AG04450 (cell line): ENCODE measurements around the gene FREM1. TPM values are rescaled to one million over a fixed set of nuclear protein-coding genes. Genes with fewer than 3 reads are reported as not detected.

Experiments
- CTCF ChIA-PET: fragments of 300-600, 350-600 bp; formaldehyde crosslinking; extraction: SDS; loops from one replicate; lab custom pipeline; 2022; ENCODE audit warnings: antibody characterized with exemption, inconsistent platforms; lab: Charles Lee
- POLR2A ChIA-PET: fragments of 350-600 bp; formaldehyde crosslinking; extraction: SDS; loops from one replicate; lab custom pipeline; 2021; ENCODE audit warnings: antibody characterized with exemption, inconsistent platforms; lab: Yijun Ruan, JAX
- DNase-seq: peaks from one replicate; pipeline ENCODE4 v3.0.0-alpha.2; 2011; ENCODE audit warnings: low read depth, low spot score
- H3K27ac ChIP-seq: one replicate; pipeline ENCODE4 v1.5.1; 2012; ENCODE audit warnings: low read depth, low read length, control low read depth
- H3K27me3 ChIP-seq: one replicate; pipeline ENCODE4 v1.6.0; 2012; ENCODE audit warnings: low read length; ENCODE audit not compliant: control insufficient read depth, insufficient read depth
- H3K4me3 ChIP-seq: 2 replicates; pipeline ENCODE4 v1.5.1; 2011; ENCODE audit warnings: mild to moderate bottlenecking, low read depth, low read length, control low read depth
- H3K9me3 ChIP-seq: 2 replicates; pipeline ENCODE4 v1.5.1; 2012; ENCODE audit warnings: low read length; ENCODE audit not compliant: control insufficient read depth, insufficient read depth
- polyA plus RNA-seq: library from polyadenylated mRNA; depleted of rRNA; stranded (reverse); fragments of >200 nt; gene quantifications from 2 replicates; pipeline ENCODE4 v1.2.3, GENCODE V29; 2011
- TF ChIP-seq, protein P1 (sequence below): IDR thresholded peaks from 2 replicates; pipeline ENCODE4 v1.5.1; 2011; ENCODE audit warnings: low read depth, low read length, control low read depth, inconsistent platforms

FREM1 gene
- polyA plus RNA-seq, 1 experiment: not detected

- no peaks in the 10 kb centered on the region for H3K27me3 ChIP-seq
- TF ChIP-seq, protein P1, sequence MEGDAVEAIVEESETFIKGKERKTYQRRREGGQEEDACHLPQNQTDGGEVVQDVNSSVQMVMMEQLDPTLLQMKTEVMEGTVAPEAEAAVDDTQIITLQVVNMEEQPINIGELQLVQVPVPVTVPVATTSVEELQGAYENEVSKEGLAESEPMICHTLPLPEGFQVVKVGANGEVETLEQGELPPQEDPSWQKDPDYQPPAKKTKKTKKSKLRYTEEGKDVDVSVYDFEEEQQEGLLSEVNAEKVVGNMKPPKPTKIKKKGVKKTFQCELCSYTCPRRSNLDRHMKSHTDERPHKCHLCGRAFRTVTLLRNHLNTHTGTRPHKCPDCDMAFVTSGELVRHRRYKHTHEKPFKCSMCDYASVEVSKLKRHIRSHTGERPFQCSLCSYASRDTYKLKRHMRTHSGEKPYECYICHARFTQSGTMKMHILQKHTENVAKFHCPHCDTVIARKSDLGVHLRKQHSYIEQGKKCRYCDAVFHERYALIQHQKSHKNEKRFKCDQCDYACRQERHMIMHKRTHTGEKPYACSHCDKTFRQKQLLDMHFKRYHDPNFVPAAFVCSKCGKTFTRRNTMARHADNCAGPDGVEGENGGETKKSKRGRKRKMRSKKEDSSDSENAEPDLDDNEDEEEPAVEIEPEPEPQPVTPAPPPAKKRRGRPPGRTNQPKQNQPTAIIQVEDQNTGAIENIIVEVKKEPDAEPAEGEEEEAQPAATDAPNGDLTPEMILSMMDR: no peak
- H3K4me3 ChIP-seq: no peak overlapping the region
- ChIA-PET CTCF (no interaction called here), POLR2A (no interaction called here)
- H3K27ac ChIP-seq: no peak overlapping the region
- DNase-seq: no peak
- no peaks in the 10 kb centered on the region for H3K9me3 ChIP-seq
Observed at GRCh38 chr9:14842269-14842668, 68.0 kb downstream of the FREM1 start.

DNA sequence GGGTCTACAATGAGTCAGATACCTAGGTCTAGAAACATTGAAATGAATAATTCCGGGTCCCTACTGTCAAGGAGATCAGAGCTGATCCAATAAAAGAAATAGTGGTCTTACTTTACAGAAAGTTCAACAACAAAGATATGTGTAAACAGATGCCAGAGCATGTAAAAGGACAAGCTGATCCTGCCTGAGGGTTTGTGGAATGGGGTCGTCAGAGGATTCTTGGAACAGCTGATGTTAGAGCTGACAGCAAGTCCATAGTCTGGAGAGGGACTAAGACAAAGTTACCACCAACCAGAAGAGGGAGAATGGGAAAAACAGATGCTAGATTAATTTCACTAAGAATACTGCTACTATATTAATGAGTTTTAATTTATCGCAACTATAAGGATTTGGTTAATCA is 71.5 kb downstream of the FREM1 start:
- TF ChIP-seq, protein P1: no peak
- Histone ChIP-seq H3K9me3 (no peaks in the 10 kb centered on the region), H3K4me3 (no peak overlapping the region), H3K27ac (no peak overlapping the region), H3K27me3 (no peaks in the 10 kb centered on the region)
- CTCF ChIA-PET: no interaction called here
- DNase-seq: no peak
- POLR2A ChIA-PET: no interaction called here

GRCh38 chr9:14836885-14837284 is 73.3 kb downstream of the FREM1 start:
- POLR2A ChIA-PET: no interaction called here
- CTCF ChIA-PET: no interaction called here
- DNase-seq: no peak
- Histone ChIP-seq H3K4me3 (no peak overlapping the region), H3K27me3 (peaks cover 2% of the 10 kb centered on the region), H3K9me3 (no peaks in the 10 kb centered on the region), H3K27ac (no peak overlapping the region)
- TF ChIP-seq, protein P1: no peak

GRCh38 chr9:14831661-14832060 is 78.6 kb downstream of the FREM1 start:
- no peak for DNase-seq
- CTCF ChIA-PET: no interaction called here
- Histone ChIP-seq H3K4me3 (no peak overlapping the region), H3K27ac (no peak overlapping the region), H3K9me3 (no peaks in the 10 kb centered on the region), H3K27me3 (peaks cover 2% of the 10 kb centered on the region)
- TF ChIP-seq, protein P1: no peak
- POLR2A ChIA-PET: no interaction called here

- CTCF ChIA-PET: no interaction called here
- H3K27ac ChIP-seq: no peak overlapping the region
- TF ChIP-seq, protein P1: no peak
- no peaks in the 10 kb centered on the region for H3K9me3 ChIP-seq
- peaks cover 2% of the 10 kb centered on the region for H3K27me3 ChIP-seq
- no peak for DNase-seq
- POLR2A ChIA-PET: no interaction called here
- no peak overlapping the region for H3K4me3 ChIP-seq
Observed at GRCh38 chr9:14831074-14831473, 79.2 kb downstream of the FREM1 start.
